Islet precursor cell (in vitro differentiated cells): ENCODE measurements around the gene FTCDNL1.

Experiments
- DNase-seq: peaks from one replicate; pipeline ENCODE4 v3.0.0-alpha.2; 2018

Gene FTCDNL1

GRCh38 chr2:199841409-199841808 is 9.6 kb downstream of the FTCDNL1 start:
- no peak for DNase-seq

- no peak for DNase-seq
Observed at GRCh38 chr2:199838399-199838798, 12.6 kb downstream of the FTCDNL1 start.

- DNase-seq: no peak
Observed at GRCh38 chr2:199836943-199837342, 14.0 kb downstream of the FTCDNL1 start.

GRCh38 chr2:199833525-199833924 is 17.5 kb downstream of the FTCDNL1 start:
- DNase-seq: no peak

- no peak for DNase-seq
Observed at GRCh38 chr2:199830531-199830930, 20.5 kb downstream of the FTCDNL1 start.

GRCh38 chr2:199829628-199830027 is 21.4 kb downstream of the FTCDNL1 start:
- no peak for DNase-seq

GRCh38 chr2:199819746-199820145 is 31.2 kb downstream of the FTCDNL1 start:
- no peak for DNase-seq

- no peak for DNase-seq
Observed at GRCh38 chr2:199818754-199819153, 32.2 kb downstream of the FTCDNL1 start.

GRCh38 chr2:199818026-199818425 is 33.0 kb downstream of the FTCDNL1 start:
- DNase-seq: no peak

- no peak for DNase-seq
Observed at GRCh38 chr2:199814817-199815211, 36.2 kb downstream of the FTCDNL1 start.

GRCh38 chr2:199814101-199814816 is 36.7 kb downstream of the FTCDNL1 start:
- no peak for DNase-seq

- DNase-seq: no peak
Observed at GRCh38 chr2:199812493-199812892, 38.5 kb downstream of the FTCDNL1 start.

- DNase-seq: no peak
Observed at GRCh38 chr2:199811346-199811745, 39.6 kb downstream of the FTCDNL1 start.

GRCh38 chr2:199810422-199811171 is 40.4 kb downstream of the FTCDNL1 start:
- no peak for DNase-seq

GRCh38 chr2:199807966-199808365 is 43.0 kb downstream of the FTCDNL1 start:
- DNase-seq: no peak

GRCh38 chr2:199806179-199806578 is 44.8 kb downstream of the FTCDNL1 start:
- DNase-seq: no peak

- DNase-seq: no peak
Observed at GRCh38 chr2:199804831-199805230, 46.2 kb downstream of the FTCDNL1 start.

GRCh38 chr2:199798831-199799580 is 52.0 kb downstream of the FTCDNL1 start:
- no peak for DNase-seq

- DNase-seq: no peak
Observed at GRCh38 chr2:199797431-199798403, 53.3 kb downstream of the FTCDNL1 start.

- no peak for DNase-seq
Observed at GRCh38 chr2:199792381-199792780, 58.6 kb downstream of the FTCDNL1 start.

- DNase-seq: no peak
Observed at GRCh38 chr2:199791326-199791725, 59.7 kb downstream of the FTCDNL1 start.

- DNase-seq: no peak
Observed at GRCh38 chr2:199784512-199784911, 66.5 kb downstream of the FTCDNL1 start.
